Neuronal stem cell (in vitro differentiated cells): ENCODE measurements around the gene ITPR1.

Experiments used
- DNase-seq: peaks from one replicate; pipeline ENCODE4 v3.0.0-alpha.2; 2013; ENCODE audit warnings: low spot score
- H2AFZ ChIP-seq: one replicate; pipeline ENCODE4 v1.6.1; 2013; ENCODE audit warnings: mild to moderate bottlenecking, low read length, inconsistent platforms
- H2AK5ac ChIP-seq: 2 replicates; pipeline ENCODE4 v1.6.1; 2013; ENCODE audit warnings: low read depth, mild to moderate bottlenecking, inconsistent platforms, low read length, moderate library complexity, mixed read lengths
- H2BK120ac ChIP-seq: 2 replicates; pipeline ENCODE4 v1.6.1; 2013; ENCODE audit warnings: low read depth, mild to moderate bottlenecking, inconsistent platforms, low read length, moderate library complexity, mixed read lengths
- H2BK12ac ChIP-seq: one replicate; pipeline ENCODE4 v1.6.1; 2013; ENCODE audit warnings: low read length, inconsistent platforms
- H2BK15ac ChIP-seq: 2 replicates; pipeline ENCODE4 v1.6.1; 2013; ENCODE audit warnings: mild to moderate bottlenecking, low read length, inconsistent platforms, mixed read lengths
- H2BK5ac ChIP-seq: one replicate; pipeline ENCODE4 v1.6.1; 2013; ENCODE audit warnings: inconsistent platforms, mild to moderate bottlenecking, low read length, moderate library complexity
- H3K14ac ChIP-seq: one replicate; pipeline ENCODE4 v1.6.1; 2013; ENCODE audit warnings: low read length, inconsistent platforms
- H3K18ac ChIP-seq: 2 replicates; pipeline ENCODE4 v1.6.1; 2013; ENCODE audit warnings: low read length, inconsistent platforms
- H3K23ac ChIP-seq: 2 replicates; pipeline ENCODE4 v1.6.1; 2013; ENCODE audit warnings: low read depth, mild to moderate bottlenecking, mixed read lengths, low read length, inconsistent platforms; ENCODE audit not compliant: poor library complexity
- H3K27ac ChIP-seq: replicated peaks from 3 replicates; pipeline ENCODE4 v1.5.1; 2013; ENCODE audit warnings: low read length, inconsistent platforms
- H3K27me3 ChIP-seq, 3 experiments: 2 replicates each; pipeline ENCODE4 v1.6.1; 2013; ENCODE audit warnings: low read length in 3 of 3, mild to moderate bottlenecking in 2 of 3, inconsistent platforms in 1 of 3, low read depth in 1 of 3, mixed read lengths in 1 of 3, moderate library complexity in 1 of 3; ENCODE audit not compliant: control insufficient read depth in 3 of 3, insufficient read depth in 3 of 3
- H3K36me3 ChIP-seq, 2 donors: replicated peaks in 1 of 2; 2 replicates each; pipeline ENCODE4 v1.6.1; 2013; ENCODE audit warnings: low read length in 2 of 2; ENCODE audit not compliant: control insufficient read depth in 2 of 2, insufficient read depth in 2 of 2
- H3K4ac ChIP-seq: 2 replicates; pipeline ENCODE4 v1.6.1; 2013; ENCODE audit warnings: inconsistent platforms, mild to moderate bottlenecking, low read length, moderate library complexity
- H3K4me1 ChIP-seq, 2 donors: 1 replicate in 1 of 2; 2 replicates in 1 of 2; pipeline ENCODE4 v1.6.1; 2013; ENCODE audit warnings: low read length in 2 of 2, low read depth in 1 of 2; ENCODE audit not compliant: control insufficient read depth in 2 of 2, insufficient read depth in 1 of 2
- H3K4me2 ChIP-seq: one replicate; pipeline ENCODE4 v1.6.1; 2013; ENCODE audit warnings: mild to moderate bottlenecking, low read length, inconsistent platforms; ENCODE audit not compliant: insufficient read depth, poor library complexity, severe bottlenecking
- H3K4me3 ChIP-seq, 2 donors: 2 replicates each; pipeline ENCODE4 v1.5.1; 2013; ENCODE audit warnings: low read length in 2 of 2, mild to moderate bottlenecking in 2 of 2, inconsistent platforms in 1 of 2, moderate library complexity in 1 of 2
- H3K79me1 ChIP-seq: one replicate; pipeline ENCODE4 v1.6.1; 2013; ENCODE audit warnings: low read depth, mild to moderate bottlenecking, inconsistent platforms, low read length, moderate library complexity
- H3K9ac ChIP-seq: one replicate; pipeline ENCODE4 v1.6.1; 2013; ENCODE audit warnings: mild to moderate bottlenecking, low read depth, low read length, inconsistent platforms; ENCODE audit not compliant: poor library complexity
- H3K9me3 ChIP-seq, 2 donors: replicated peaks in 1 of 2; 2 replicates each; pipeline versions ENCODE3 to v1.6.1; 2013; ENCODE audit warnings: low read length in 2 of 2, mild to moderate bottlenecking in 2 of 2, inconsistent platforms in 1 of 2, low read depth in 1 of 2, mixed read lengths in 1 of 2, moderate library complexity in 1 of 2; ENCODE audit not compliant: control insufficient read depth in 2 of 2, insufficient read depth in 1 of 2
- H4K8ac ChIP-seq: one replicate; pipeline ENCODE4 v1.6.1; 2013; ENCODE audit warnings: low read depth, mild to moderate bottlenecking, inconsistent platforms, low read length, moderate library complexity
- H4K91ac ChIP-seq: one replicate; pipeline ENCODE4 v1.6.1; 2013; ENCODE audit warnings: low read length, low read depth, mild to moderate bottlenecking, inconsistent platforms; ENCODE audit not compliant: poor library complexity
- WGBS, 2 donors: extraction: QIAGEN DNeasy Blood & Tissue Kit; methylation state at CpG; one replicate each; pipeline ENCODE4 v1.1.7; 2013; ENCODE audit warnings: missing lambda C conversion rate in 2 of 2, mixed read lengths in 1 of 2; ENCODE audit not compliant: insufficient read length in 2 of 2, insufficient replicate concordance in 1 of 2; ENCODE audit errors: extremely low coverage in 2 of 2; 5-methylcytosine and 5-hydroxymethylcytosine counted together

Gene ITPR1

GRCh38 chr3:4741404-4742307, 248.5 kb downstream of the ITPR1 start:
- Histone ChIP-seq H3K4me1 (no peaks in the 10 kb centered on the region), H3K4me2 (no peak overlapping the region), H2BK15ac (no peak overlapping the region), H2BK12ac (no peak overlapping the region), H2AK5ac (no peak overlapping the region), H3K27me3 (no peaks in the 10 kb centered on the region), H3K14ac (no peak overlapping the region), H3K9ac (no peak overlapping the region), H3K23ac (no peak overlapping the region), H3K36me3 (no peaks in the 10 kb centered on the region), H2AFZ (no peak overlapping the region), H3K27ac (no peak overlapping the region), H4K91ac (no peak overlapping the region), H3K79me1 (no peaks in the 10 kb centered on the region), H2BK120ac (no peak overlapping the region), H3K9me3 (no peaks in the 10 kb centered on the region), H2BK5ac (no peak overlapping the region), H3K18ac (no peak overlapping the region), H4K8ac (no peak overlapping the region), H3K4me3 (no peak overlapping the region), H3K4ac (no peak overlapping the region)
- WGBS, 2 donors: no CpG with 5 or more reads among the region's 14 CpGs
- no peak for DNase-seq

GRCh38 chr3:4742359-4742758, 249.2 kb downstream of the ITPR1 start:
- no peak overlapping the region for H2AFZ ChIP-seq
- H2AK5ac ChIP-seq: no peak overlapping the region
- no peak overlapping the region for H3K4me3 ChIP-seq
- no peaks in the 10 kb centered on the region for H3K27me3 ChIP-seq
- no peak overlapping the region for H2BK12ac ChIP-seq
- H2BK5ac ChIP-seq: no peak overlapping the region
- H3K9me3 ChIP-seq: no peaks in the 10 kb centered on the region
- no peaks in the 10 kb centered on the region for H3K4me1 ChIP-seq
- H3K23ac ChIP-seq: no peak overlapping the region
- H3K18ac ChIP-seq: no peak overlapping the region
- H2BK15ac ChIP-seq: no peak overlapping the region
- no peaks in the 10 kb centered on the region for H3K36me3 ChIP-seq
- H2BK120ac ChIP-seq: no peak overlapping the region
- H3K27ac ChIP-seq: no peak overlapping the region
- no peaks in the 10 kb centered on the region for H3K79me1 ChIP-seq
- DNase-seq: no peak
- H4K91ac ChIP-seq: no peak overlapping the region
- H3K14ac ChIP-seq: no peak overlapping the region
- no peak overlapping the region for H4K8ac ChIP-seq
- WGBS, 2 donors: no CpG with 5 or more reads among the region's 5 CpGs
- no peak overlapping the region for H3K4ac ChIP-seq
- H3K4me2 ChIP-seq: no peak overlapping the region
- no peak overlapping the region for H3K9ac ChIP-seq

- no peak overlapping the region for H3K14ac ChIP-seq
- H2BK15ac ChIP-seq: no peak overlapping the region
- H3K27ac ChIP-seq: no peak overlapping the region
- no peak overlapping the region for H2AK5ac ChIP-seq
- no peak overlapping the region for H2AFZ ChIP-seq
- no peak overlapping the region for H3K4ac ChIP-seq
- no peak overlapping the region for H3K18ac ChIP-seq
- no peaks in the 10 kb centered on the region for H3K4me1 ChIP-seq
- DNase-seq: no peak
- no peaks in the 10 kb centered on the region for H3K79me1 ChIP-seq
- no peak overlapping the region for H2BK12ac ChIP-seq
- no peak overlapping the region for H2BK120ac ChIP-seq
- H3K23ac ChIP-seq: no peak overlapping the region
- H4K8ac ChIP-seq: no peak overlapping the region
- no CpG with 5 or more reads among the region's 4 CpGs for WGBS, 2 donors
- no peak overlapping the region for H3K4me3 ChIP-seq
- H3K4me2 ChIP-seq: no peak overlapping the region
- no peak overlapping the region for H2BK5ac ChIP-seq
- no peaks in the 10 kb centered on the region for H3K27me3 ChIP-seq
- H3K9ac ChIP-seq: no peak overlapping the region
- H3K36me3 ChIP-seq: no peaks in the 10 kb centered on the region
- H3K9me3 ChIP-seq: no peaks in the 10 kb centered on the region
- no peak overlapping the region for H4K91ac ChIP-seq
Observed at GRCh38 chr3:4743371-4743770, 250.2 kb downstream of the ITPR1 start.

- no peak overlapping the region for H2AK5ac ChIP-seq
- no peak overlapping the region for H2BK5ac ChIP-seq
- no peak overlapping the region for H3K18ac ChIP-seq
- no peak overlapping the region for H4K8ac ChIP-seq
- WGBS, 2 donors: no CpG with 5 or more reads among the region's 3 CpGs
- no peak overlapping the region for H4K91ac ChIP-seq
- H3K14ac ChIP-seq: no peak overlapping the region
- H3K27ac ChIP-seq: no peak overlapping the region
- H3K27me3 ChIP-seq: no peaks in the 10 kb centered on the region
- no peak overlapping the region for H2AFZ ChIP-seq
- H3K4me1 ChIP-seq: peaks cover 0 to 6% of the 10 kb centered on the region in 2 donors
- H3K4me3 ChIP-seq: no peak overlapping the region
- H3K9ac ChIP-seq: no peak overlapping the region
- H3K79me1 ChIP-seq: no peaks in the 10 kb centered on the region
- no peak overlapping the region for H2BK12ac ChIP-seq
- H3K23ac ChIP-seq: no peak overlapping the region
- no peak for DNase-seq
- no peaks in the 10 kb centered on the region for H3K9me3 ChIP-seq
- no peaks in the 10 kb centered on the region for H3K36me3 ChIP-seq
- no peak overlapping the region for H3K4ac ChIP-seq
- H2BK120ac ChIP-seq: no peak overlapping the region
- H2BK15ac ChIP-seq: no peak overlapping the region
- no peak overlapping the region for H3K4me2 ChIP-seq
Observed at GRCh38 chr3:4744405-4745234, 251.5 kb downstream of the ITPR1 start.
